ENCODE results near the gene MAD1L1. TPM values are rescaled to one million over a fixed set of nuclear protein-coding genes. Genes with fewer than 3 reads are reported as not detected.
"Not testable (repeated sequence)": the region's sequence is repeated elsewhere in the genome, so short reads cannot be mapped to it uniquely, and the experiment has no call there.

MAD1L1 gene
- total and polyA plus RNA-seq, 8 donors = 12.8 to 469 (median 27.3) TPM

- H3K27ac ChIP-seq = no peak overlapping the region
- no peaks in the 10 kb centered on the region for H3K27me3 ChIP-seq
- intact Hi-C loops (cut with DNase I; ENCODE audit: low total_unique reads) = no loop called here
- no peaks in the 10 kb centered on the region for H3K4me1 ChIP-seq
- H3K36me3 ChIP-seq = peaks cover 0 to 33% (median 22%) of the 10 kb centered on the region in 4 donors
- no peak overlapping the region for H3K4me3 ChIP-seq
- 95 to 99% (median 96%) methylated on average over 17 to 19 of the region's 19 CpGs for WGBS, 5 donors
- no peaks in the 10 kb centered on the region for H3K9me3 ChIP-seq
- no peak for DNase-seq
- no peak for TF ChIP-seq CTCF (IDR thresholded peaks at IDR 0.05)
- TF ChIP-seq POLR2AphosphoS5 (IDR thresholded peaks at IDR 0.05) = no peak
- no peak for TF ChIP-seq POLR2A (IDR thresholded peaks at IDR 0.05)
- no peak for TF ChIP-seq EP300 (IDR thresholded peaks at IDR 0.05)
These were observed 261.9 kb downstream of the MAD1L1 start for GRCh38 chr7:1970895-1971294.

- WGBS, 5 donors = 93 to 99% (median 98%) methylated on average over 10 of the region's 10 CpGs
- DNase-seq; H3K4me3 ChIP-seq; H3K4me1 ChIP-seq; H3K27me3 ChIP-seq; H3K27ac ChIP-seq; intact Hi-C loops (cut with DNase I; ENCODE audit: low total_unique reads); H3K9me3 ChIP-seq: not testable (repeated sequence)
- H3K36me3 ChIP-seq = peaks cover 0 to 27% (median 17%) of the 10 kb centered on the region in 4 donors
These were observed 262.5 kb downstream of the MAD1L1 start for GRCh38 chr7:1970285-1970660.

- no peak for TF ChIP-seq POLR2AphosphoS5 (IDR thresholded peaks at IDR 0.05)
- TF ChIP-seq EP300 (IDR thresholded peaks at IDR 0.05) = no peak
- TF ChIP-seq POLR2A (IDR thresholded peaks at IDR 0.05) = no peak
- no peak for TF ChIP-seq CTCF (IDR thresholded peaks at IDR 0.05)
- Histone ChIP-seq H3K4me1 (no peaks in the 10 kb centered on the region), H3K9me3 (no peaks in the 10 kb centered on the region), H3K27ac (no peak overlapping the region), H3K4me3 (no peak overlapping the region), H3K27me3 (no peaks in the 10 kb centered on the region), H3K36me3 (peaks cover 0 to 24% (median 15%) of the 10 kb centered on the region in 4 donors)
- intact Hi-C loops (cut with DNase I; ENCODE audit: low total_unique reads) = no loop called here
- 83 to 89% (median 88%) methylated on average over 8 of the region's 8 CpGs for WGBS, 5 donors
- DNase-seq = no peak
These were observed 263.1 kb downstream of the MAD1L1 start for GRCh38 chr7:1969459-1970284.

- Histone ChIP-seq H3K4me1 (no peaks in the 10 kb centered on the region), H3K9me3 (no peaks in the 10 kb centered on the region), H3K27me3 (no peaks in the 10 kb centered on the region), H3K27ac (no peak overlapping the region), H3K36me3 (peaks cover 0 to 32% (median 19%) of the 10 kb centered on the region in 4 donors), H3K4me3 (no peak overlapping the region)
- no peak for DNase-seq
- intact Hi-C loops (cut with DNase I; ENCODE audit: low total_unique reads) = no loop called here
- WGBS, 5 donors = 95 to 98% (median 97%) methylated on average over 33 to 36 of the region's 36 CpGs
- TF ChIP-seq POLR2AphosphoS5 (IDR thresholded peaks at IDR 0.05) = no peak
- no peak for TF ChIP-seq EP300 (IDR thresholded peaks at IDR 0.05)
- no peak for TF ChIP-seq POLR2A (IDR thresholded peaks at IDR 0.05)
- TF ChIP-seq CTCF (IDR thresholded peaks at IDR 0.05) = no peak
These were observed 264.2 kb downstream of the MAD1L1 start for GRCh38 chr7:1968397-1969111.
